ENCODE results near the gene MYLK3. TPM values are rescaled to one million over a fixed set of nuclear protein-coding genes. Genes with fewer than 3 reads are reported as not detected.

MYLK3 gene
- total and polyA plus RNA-seq, 3 donors from 2014 or later = 18.4 to 88.8 (median 63.4) TPM

- no peak for TF ChIP-seq POLR2A (IDR thresholded peaks at IDR 0.05)
- TF ChIP-seq, protein P1, sequence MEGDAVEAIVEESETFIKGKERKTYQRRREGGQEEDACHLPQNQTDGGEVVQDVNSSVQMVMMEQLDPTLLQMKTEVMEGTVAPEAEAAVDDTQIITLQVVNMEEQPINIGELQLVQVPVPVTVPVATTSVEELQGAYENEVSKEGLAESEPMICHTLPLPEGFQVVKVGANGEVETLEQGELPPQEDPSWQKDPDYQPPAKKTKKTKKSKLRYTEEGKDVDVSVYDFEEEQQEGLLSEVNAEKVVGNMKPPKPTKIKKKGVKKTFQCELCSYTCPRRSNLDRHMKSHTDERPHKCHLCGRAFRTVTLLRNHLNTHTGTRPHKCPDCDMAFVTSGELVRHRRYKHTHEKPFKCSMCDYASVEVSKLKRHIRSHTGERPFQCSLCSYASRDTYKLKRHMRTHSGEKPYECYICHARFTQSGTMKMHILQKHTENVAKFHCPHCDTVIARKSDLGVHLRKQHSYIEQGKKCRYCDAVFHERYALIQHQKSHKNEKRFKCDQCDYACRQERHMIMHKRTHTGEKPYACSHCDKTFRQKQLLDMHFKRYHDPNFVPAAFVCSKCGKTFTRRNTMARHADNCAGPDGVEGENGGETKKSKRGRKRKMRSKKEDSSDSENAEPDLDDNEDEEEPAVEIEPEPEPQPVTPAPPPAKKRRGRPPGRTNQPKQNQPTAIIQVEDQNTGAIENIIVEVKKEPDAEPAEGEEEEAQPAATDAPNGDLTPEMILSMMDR (IDR thresholded peaks at IDR 0.05) = no peak
- peak; percentile 8 for DNase-seq
- Histone ChIP-seq H3K27ac (no peak overlapping the region), H3K36me3 (ENCODE audit: low read depth, missing control alignments) (no peaks in the 10 kb centered on the region), H3K9me3 (no peaks in the 10 kb centered on the region), H3K4me1 (peaks cover 2% of the 10 kb centered on the region), H3K27me3 (no peaks in the 10 kb centered on the region), H3K4me3 (no peak overlapping the region)
- intact Hi-C loops (cut with DNase I; ENCODE audit: low total_unique reads) = no loop called here
- WGBS, 2 donors = 89 to 98% methylated on average over 9 of the region's 9 CpGs
Measured at GRCh38 chr16:46727630-46728029, 20.5 kb downstream of the MYLK3 start.

DNA sequence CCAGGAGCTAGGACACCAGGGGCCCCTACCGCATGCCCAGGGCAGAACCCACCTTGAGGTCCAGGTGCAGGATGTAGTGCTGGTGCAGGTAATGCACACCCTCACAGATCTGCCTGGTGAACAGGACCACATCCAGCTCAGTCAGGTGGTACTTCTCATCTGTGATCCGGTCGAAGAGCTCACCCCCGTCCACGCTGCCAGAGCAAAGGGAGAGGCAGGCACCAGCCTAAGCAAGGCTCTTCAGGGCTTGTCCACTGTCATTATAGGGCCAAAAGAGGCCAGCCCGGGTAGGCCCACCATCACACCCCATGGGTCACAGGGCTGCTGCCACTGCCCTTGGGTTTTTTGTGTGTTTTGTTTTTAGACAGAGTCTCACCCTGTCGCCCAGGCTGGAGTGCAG lies 21.0 kb downstream of the MYLK3 start:
- Histone ChIP-seq H3K27ac (no peak overlapping the region), H3K27me3 (no peaks in the 10 kb centered on the region), H3K9me3 (no peaks in the 10 kb centered on the region), H3K4me3 (no peak overlapping the region), H3K4me1 (no peaks in the 10 kb centered on the region), H3K36me3 (ENCODE audit: low read depth, missing control alignments) (no peaks in the 10 kb centered on the region)
- TF ChIP-seq, protein P1 (IDR thresholded peaks at IDR 0.05) = no peak
- no peak for TF ChIP-seq POLR2A (IDR thresholded peaks at IDR 0.05)
- intact Hi-C loops (cut with DNase I; ENCODE audit: low total_unique reads) = no loop called here
- WGBS, 2 donors = 92 to 94% methylated on average over 6 to 7 of the region's 7 CpGs
- DNase-seq = peak; percentile 11

DNA sequence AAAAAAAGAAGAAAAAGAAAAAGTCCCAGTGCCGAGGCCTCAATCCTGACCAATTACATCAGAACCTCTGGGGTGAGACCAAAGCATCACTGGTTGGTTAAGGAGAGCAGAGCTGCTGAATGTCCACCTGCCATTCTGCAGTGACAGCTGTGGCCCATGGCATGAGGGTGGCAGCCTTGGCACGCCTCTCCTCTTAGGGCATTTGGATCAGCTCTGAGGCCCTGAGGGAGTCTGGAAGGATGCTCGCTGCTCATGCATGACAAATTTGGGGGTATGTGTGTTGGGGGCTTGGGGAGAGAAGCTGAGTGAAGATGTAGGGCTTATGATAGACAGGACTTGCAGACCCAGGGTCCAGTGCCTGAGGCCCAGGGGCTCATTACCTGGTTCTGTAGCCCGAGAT lies 26.3 kb downstream of the MYLK3 start:
- no peaks in the 10 kb centered on the region for H3K27me3 ChIP-seq
- no peaks in the 10 kb centered on the region for H3K36me3 ChIP-seq (ENCODE audit: low read depth, missing control alignments)
- WGBS, 2 donors = 84 to 91% methylated on average over 2 to 4 of the region's 4 CpGs
- no peaks in the 10 kb centered on the region for H3K4me1 ChIP-seq
- DNase-seq = no peak
- no peak overlapping the region for H3K27ac ChIP-seq
- H3K4me3 ChIP-seq = no peak overlapping the region
- no peak for TF ChIP-seq POLR2A (IDR thresholded peaks at IDR 0.05)
- TF ChIP-seq, protein P1 (IDR thresholded peaks at IDR 0.05) = no peak
- H3K9me3 ChIP-seq = no peaks in the 10 kb centered on the region
- intact Hi-C loops (cut with DNase I; ENCODE audit: low total_unique reads) = no loop called here

- Histone ChIP-seq H3K9me3 (no peaks in the 10 kb centered on the region), H3K27me3 (no peaks in the 10 kb centered on the region), H3K4me3 (no peak overlapping the region), H3K36me3 (ENCODE audit: low read depth, missing control alignments) (no peaks in the 10 kb centered on the region), H3K4me1 (no peaks in the 10 kb centered on the region), H3K27ac (no peak overlapping the region)
- TF ChIP-seq, protein P1 (IDR thresholded peaks at IDR 0.05) = no peak
- TF ChIP-seq POLR2A (IDR thresholded peaks at IDR 0.05) = no peak
- DNase-seq = no peak
- intact Hi-C loops (cut with DNase I; ENCODE audit: low total_unique reads) = no loop called here
- WGBS, 2 donors = 93 to 100% methylated on average over 2 of the region's 2 CpGs
Measured at GRCh38 chr16:46720619-46721018, 27.5 kb downstream of the MYLK3 start.

DNA sequence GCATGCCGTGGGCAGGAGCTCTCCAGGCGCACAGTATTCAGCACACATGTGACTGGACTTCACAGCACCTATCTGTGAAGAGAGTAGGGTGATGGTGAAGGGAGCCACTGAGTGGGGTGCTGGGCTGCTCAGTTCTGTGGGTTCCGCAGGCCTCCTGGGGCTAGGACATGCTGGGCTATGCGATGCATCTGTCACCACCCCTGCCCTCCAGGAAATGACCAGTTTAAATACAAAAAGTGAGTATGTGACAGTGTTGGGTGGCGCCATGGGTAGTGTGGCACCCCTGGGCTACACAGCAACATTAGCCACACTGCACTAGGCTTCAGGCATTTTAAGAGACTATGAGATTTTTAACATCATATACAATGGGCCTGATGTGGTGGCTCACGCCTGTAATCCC lies 28.6 kb downstream of the MYLK3 start:
- intact Hi-C loops (cut with DNase I; ENCODE audit: low total_unique reads) = no loop called here
- Histone ChIP-seq H3K4me1 (no peaks in the 10 kb centered on the region), H3K9me3 (no peaks in the 10 kb centered on the region), H3K27me3 (no peaks in the 10 kb centered on the region), H3K36me3 (ENCODE audit: low read depth, missing control alignments) (no peaks in the 10 kb centered on the region), H3K4me3 (no peak overlapping the region), H3K27ac (no peak overlapping the region)
- no peak for DNase-seq
- 90 to 92% methylated on average over 5 to 6 of the region's 6 CpGs for WGBS, 2 donors
- TF ChIP-seq POLR2A (IDR thresholded peaks at IDR 0.05) = no peak
- TF ChIP-seq, protein P1 (IDR thresholded peaks at IDR 0.05) = no peak
